Epithelial cell of esophagus (primary cell): ENCODE measurements around the gene CIBAR2.

Experiments
- DNase-seq: peaks from one replicate; pipeline ENCODE4 v3.0.0; 2010; ENCODE audit warnings: low read depth
- H3K4me3 ChIP-seq: 2 replicates; pipeline ENCODE4 v1.5.1; 2011; ENCODE audit warnings: mild to moderate bottlenecking, low read length, control low read depth
- CTCF ChIP-seq: IDR thresholded peaks from 2 replicates; pipeline ENCODE4 v1.5.1; 2011; ENCODE audit warnings: low read depth, mild to moderate bottlenecking, low read length, control low read depth, inconsistent platforms; ENCODE audit not compliant: insufficient read depth; ENCODE audit errors: missing control alignments

Gene CIBAR2

GRCh38 chr16:85156440-85156839, 44.2 kb upstream of the CIBAR2 start:
- no peak for TF ChIP-seq CTCF
- no peak overlapping the region for H3K4me3 ChIP-seq
- no peak for DNase-seq

GRCh38 chr16:85153656-85154091, 41.4 kb upstream of the CIBAR2 start:
- no peak for TF ChIP-seq CTCF
- DNase-seq: no peak
- no peak overlapping the region for H3K4me3 ChIP-seq

DNA sequence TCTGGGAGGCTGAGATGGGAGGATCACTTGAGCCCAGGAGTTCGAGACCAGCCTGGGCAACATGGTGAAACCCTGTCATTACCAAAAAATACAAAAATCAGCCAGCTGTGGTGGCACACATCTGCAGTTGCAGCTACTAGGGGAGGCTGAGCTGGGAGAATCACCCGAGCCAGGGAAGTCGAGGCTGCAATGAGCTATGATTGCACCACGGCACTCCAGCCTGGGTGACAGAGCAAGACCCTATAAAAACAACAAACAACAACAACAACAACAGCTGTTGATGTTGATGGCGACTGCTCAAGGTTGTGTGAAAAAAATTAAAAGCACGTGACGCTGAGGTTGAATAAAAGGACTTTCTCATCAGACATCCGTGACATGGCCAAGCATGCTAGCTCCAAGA, 40.8 kb upstream of the CIBAR2 start:
- no peak for DNase-seq
- no peak overlapping the region for H3K4me3 ChIP-seq
- no peak for TF ChIP-seq CTCF

DNA sequence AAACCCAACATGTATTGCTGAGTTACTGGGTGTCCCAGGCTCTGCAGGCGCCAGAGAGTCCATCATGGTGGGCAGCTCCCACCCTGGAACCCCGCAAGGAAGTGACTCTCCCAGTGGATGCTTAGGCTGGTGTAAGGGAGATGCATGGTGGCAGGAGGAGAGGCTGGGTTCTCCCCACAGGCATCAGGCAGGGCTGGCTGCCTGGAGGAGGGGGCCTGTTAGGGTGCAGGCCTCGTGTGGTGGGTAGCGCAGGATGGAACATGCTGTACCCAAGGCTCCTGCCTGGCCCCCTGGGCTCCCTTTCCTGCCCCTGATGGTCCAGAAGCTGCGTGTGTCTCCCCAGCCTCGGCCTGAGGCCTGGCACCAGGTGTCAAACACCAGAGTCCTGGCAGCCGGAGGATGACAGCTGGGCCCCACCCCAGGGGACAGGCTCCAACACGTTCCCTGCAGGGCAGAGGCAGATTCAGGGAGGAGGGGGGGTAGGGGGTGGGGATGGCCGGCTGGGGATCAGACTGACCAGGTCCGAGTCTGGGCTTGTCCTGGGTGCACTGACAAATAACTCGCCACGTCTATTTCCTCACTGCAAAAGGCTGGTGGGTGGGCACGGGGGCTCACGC, 40.2 kb upstream of the CIBAR2 start:
- DNase-seq: peak; percentile 70
- no peak overlapping the region for H3K4me3 ChIP-seq
- TF ChIP-seq CTCF: no peak

DNA sequence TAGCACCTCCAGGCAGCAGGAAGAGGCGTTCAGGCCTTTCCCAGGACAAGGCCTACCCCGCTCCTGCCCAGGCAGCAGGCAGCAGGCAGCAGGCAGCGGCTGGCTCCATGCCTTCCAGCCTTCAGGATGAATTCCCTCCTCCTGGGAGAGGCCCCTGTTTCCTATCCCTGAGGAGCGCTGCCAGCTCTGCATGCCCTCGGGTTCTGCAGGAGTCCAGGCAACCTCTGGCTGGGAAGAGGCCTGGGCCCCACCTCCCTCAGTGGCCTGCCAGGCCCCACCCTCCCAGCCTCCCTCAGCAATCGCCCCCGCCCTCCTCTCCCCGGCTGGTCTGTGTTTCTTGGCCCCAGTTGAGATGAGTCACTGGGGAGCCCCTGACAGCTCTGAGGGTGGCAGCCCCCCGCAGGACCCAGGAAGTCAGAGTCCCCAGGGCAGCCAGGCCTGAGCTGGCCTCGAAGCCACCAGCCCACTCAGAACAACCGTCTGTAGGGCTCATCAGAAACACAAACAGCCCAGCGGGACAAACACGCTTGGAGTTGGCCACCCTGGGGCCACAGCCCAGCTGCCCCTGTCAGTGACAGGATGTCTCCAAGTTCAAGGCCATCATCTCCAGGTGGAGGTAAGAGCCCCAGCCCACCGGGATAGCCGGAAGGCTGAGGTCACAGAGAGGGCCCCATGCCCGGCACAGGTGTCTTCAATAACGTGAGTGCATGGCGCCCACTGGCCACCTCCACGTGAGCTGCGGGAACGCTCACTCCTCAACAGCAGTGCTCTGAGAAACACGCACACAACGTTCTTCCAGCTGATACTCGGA, 39.5 kb upstream of the CIBAR2 start:
- TF ChIP-seq CTCF: no peak
- DNase-seq: peak; percentile 79
- H3K4me3 ChIP-seq: no peak overlapping the region

DNA sequence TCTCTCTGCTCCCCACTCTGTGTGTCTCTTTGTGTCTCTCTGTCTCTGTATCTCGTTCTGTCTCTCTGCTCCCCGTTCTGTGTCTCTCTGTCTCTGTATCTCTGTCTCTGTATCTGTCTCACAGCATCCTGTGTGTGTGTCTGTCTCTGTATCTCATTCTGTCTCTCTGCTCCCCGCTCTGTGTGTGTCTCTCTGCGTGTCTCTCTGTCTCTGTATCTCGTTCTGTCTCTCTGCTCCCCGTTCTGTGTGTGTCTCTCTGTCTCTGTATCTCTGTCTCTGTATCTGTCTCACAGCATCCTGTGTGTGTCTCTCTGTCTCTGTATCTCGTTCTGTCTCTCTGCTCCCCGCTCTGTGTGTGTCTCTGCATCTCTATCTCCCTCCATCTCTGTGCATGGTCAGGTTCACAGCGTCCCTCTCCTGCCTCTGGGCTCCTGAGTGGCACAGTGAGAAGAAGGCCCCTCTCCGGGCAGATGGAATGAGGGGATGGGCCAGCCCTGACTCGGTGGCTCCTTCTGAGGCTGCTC, 38.9 kb upstream of the CIBAR2 start:
- no peak overlapping the region for H3K4me3 ChIP-seq
- no peak for TF ChIP-seq CTCF
- no peak for DNase-seq
